Measurements from ENCODE around the gene NACC2.

NACC2 gene

DNA sequence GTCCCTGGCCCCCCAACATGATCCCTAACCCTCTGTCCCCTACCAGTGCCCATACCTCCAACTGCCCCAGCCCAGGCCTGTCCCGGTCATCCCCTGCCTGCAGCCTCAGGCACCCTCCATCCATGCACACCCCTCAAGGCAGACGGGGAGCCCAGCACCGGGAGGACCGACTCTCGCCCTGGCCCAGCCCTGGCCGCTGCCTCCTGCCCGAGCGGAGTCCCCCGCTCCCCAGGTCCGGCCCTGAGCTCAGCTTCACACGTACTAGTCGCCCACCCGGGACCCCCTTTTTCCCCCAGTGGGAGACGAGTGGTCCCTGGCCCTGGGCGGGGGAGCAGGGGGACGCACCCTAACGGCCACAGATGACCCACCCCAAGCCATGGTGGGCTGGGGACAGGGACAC, 84.9 kb downstream of the NACC2 start:
- Histone ChIP-seq H4K20me1 (ENCODE audit: insufficient read depth, low read length, poor library complexity, severe bottlenecking) (no peaks in the 10 kb centered on the region), H3K4me1 (ENCODE audit: insufficient read depth, low read length, poor library complexity, severe bottlenecking) (no peaks in the 10 kb centered on the region), H3K4me2 (ENCODE audit: low read depth, low read length, poor library complexity, severe bottlenecking) (no peak overlapping the region), H3K9me2 (replicated peaks; ENCODE audit: low read depth, low read length) (no peaks in the 10 kb centered on the region), H3K36me3 (ENCODE audit: insufficient read depth, low read length) (no peaks in the 10 kb centered on the region), H3K9me3 (ENCODE audit: insufficient read depth, low read depth, low read length) (no peaks in the 10 kb centered on the region), H3K79me2 (ENCODE audit: insufficient read depth, low read length) (no peaks in the 10 kb centered on the region), H3K4me3 (ENCODE audit: low read length, poor library complexity, severe bottlenecking) (no peak overlapping the region), H3K9ac (ENCODE audit: low read depth, low read length, poor library complexity, severe bottlenecking) (no peak overlapping the region), H3F3A (ENCODE audit: low read depth) (no peaks in the 10 kb centered on the region), H2AFZ (ENCODE audit: low read length) (no peak overlapping the region), H3K27me3 (ENCODE audit: insufficient read depth, low read length, poor library complexity, severe bottlenecking) (no peaks in the 10 kb centered on the region)
- TF ChIP-seq CTCF (conservative IDR thresholded peaks at IDR 0.05; ENCODE audit: low read length) (no peak), EZH2phosphoT487 (IDR thresholded peaks at IDR 0.05; ENCODE audit: borderline replicate concordance) (no peak)

GRCh38 chr9:136009516-136009915, 85.6 kb downstream of the NACC2 start:
- Histone ChIP-seq H3K4me2 (ENCODE audit: low read depth, low read length, poor library complexity, severe bottlenecking) (no peak overlapping the region), H3F3A (ENCODE audit: low read depth) (no peaks in the 10 kb centered on the region), H3K4me1 (ENCODE audit: insufficient read depth, low read length, poor library complexity, severe bottlenecking) (no peaks in the 10 kb centered on the region)

GRCh38 chr9:136008693-136008997, 86.4 kb downstream of the NACC2 start:
- H3K36me3 ChIP-seq (ENCODE audit: insufficient read depth, low read length), result no peaks in the 10 kb centered on the region
- TF ChIP-seq CTCF (conservative IDR thresholded peaks at IDR 0.05; ENCODE audit: low read length) (no peak), EZH2phosphoT487 (IDR thresholded peaks at IDR 0.05; ENCODE audit: borderline replicate concordance) (no peak)
- H3K9me3 ChIP-seq (ENCODE audit: insufficient read depth, low read depth, low read length), result no peaks in the 10 kb centered on the region
- no peaks in the 10 kb centered on the region for H3F3A ChIP-seq (ENCODE audit: low read depth)
- peaks cover 3% of the 10 kb centered on the region for H3K4me1 ChIP-seq (ENCODE audit: insufficient read depth, low read length, poor library complexity, severe bottlenecking)
- H3K9ac ChIP-seq (ENCODE audit: low read depth, low read length, poor library complexity, severe bottlenecking), result no peak overlapping the region
- H3K79me2 ChIP-seq (ENCODE audit: insufficient read depth, low read length), result no peaks in the 10 kb centered on the region
- H3K27me3 ChIP-seq (ENCODE audit: insufficient read depth, low read length, poor library complexity, severe bottlenecking), result no peaks in the 10 kb centered on the region
- H3K4me2 ChIP-seq (ENCODE audit: low read depth, low read length, poor library complexity, severe bottlenecking), result no peak overlapping the region
- H3K9me2 ChIP-seq (replicated peaks; ENCODE audit: low read depth, low read length), result no peaks in the 10 kb centered on the region
- no peak overlapping the region for H3K4me3 ChIP-seq (ENCODE audit: low read length, poor library complexity, severe bottlenecking)
- no peak overlapping the region for H2AFZ ChIP-seq (ENCODE audit: low read length)
- H4K20me1 ChIP-seq (ENCODE audit: insufficient read depth, low read length, poor library complexity, severe bottlenecking), result no peaks in the 10 kb centered on the region

More at GRCh38 chr9:136009516-136009915, 85.6 kb downstream of the NACC2 start:
- TF ChIP-seq CTCF (conservative IDR thresholded peaks at IDR 0.05; ENCODE audit: low read length), result no peak
- TF ChIP-seq EZH2phosphoT487 (IDR thresholded peaks at IDR 0.05; ENCODE audit: borderline replicate concordance), result no peak
- no peaks in the 10 kb centered on the region for H3K9me3 ChIP-seq (ENCODE audit: insufficient read depth, low read depth, low read length)
- H2AFZ ChIP-seq (ENCODE audit: low read length), result no peak overlapping the region
- H3K27me3 ChIP-seq (ENCODE audit: insufficient read depth, low read length, poor library complexity, severe bottlenecking), result no peaks in the 10 kb centered on the region
- no peaks in the 10 kb centered on the region for H3K36me3 ChIP-seq (ENCODE audit: insufficient read depth, low read length)
- no peaks in the 10 kb centered on the region for H3K79me2 ChIP-seq (ENCODE audit: insufficient read depth, low read length)
- no peaks in the 10 kb centered on the region for H3K9me2 ChIP-seq (replicated peaks; ENCODE audit: low read depth, low read length)
- H3K9ac ChIP-seq (ENCODE audit: low read depth, low read length, poor library complexity, severe bottlenecking), result no peak overlapping the region
- no peak overlapping the region for H3K4me3 ChIP-seq (ENCODE audit: low read length, poor library complexity, severe bottlenecking)
- no peaks in the 10 kb centered on the region for H4K20me1 ChIP-seq (ENCODE audit: insufficient read depth, low read length, poor library complexity, severe bottlenecking)
